Prostate gland (tissue), 2 donors: Measurements from ENCODE around the gene SLC6A2. TPM values are rescaled to one million over a fixed set of nuclear protein-coding genes. Genes with fewer than 3 reads are reported as not detected.

Source experiments
- DNase-seq: peaks from one replicate; pipeline ENCODE4 v3.0.0-alpha.2; 2019; ENCODE audit warnings: low spot score
- H3K27ac ChIP-seq, 2 donors: fragments of 200-600 bp; sonication (generic); 2 replicates each; pipeline ENCODE4 v1.5.1; 2017 to 2019
- H3K27me3 ChIP-seq: fragments of 200-600 bp; sonication (generic); replicated peaks from 2 replicates; pipeline ENCODE4 v1.5.1; 2019; ENCODE audit not compliant: insufficient read depth
- H3K36me3 ChIP-seq, 2 donors: fragments of 200-600 bp; sonication (generic); 1 replicate in 1 of 2; 2 replicates in 1 of 2; pipeline versions ENCODE4 v1.5.1 to v1.8.1; 2017 to 2019
- H3K4me1 ChIP-seq: fragments of 200-600 bp; sonication (generic); replicated peaks from 2 replicates; pipeline ENCODE4 v1.5.1; 2019
- H3K4me3 ChIP-seq, 2 donors: fragments of 200-600 bp; sonication (generic); 2 replicates each; pipeline ENCODE4 v1.5.1; 2017 to 2019
- H3K9me3 ChIP-seq: fragments of 200-600 bp; sonication (generic); 2 replicates; pipeline ENCODE4 v1.5.1; 2017
- CTCF ChIP-seq, 4 experiments: fragments of 200-600 bp in 2 of 4; fragments of 450-650 bp in 2 of 4; sonication (generic) in 2 of 4; IDR thresholded peaks; 1 replicate in 3 of 4; 2 replicates in 1 of 4; pipeline ENCODE4 v1.5.1; 2016 to 2019; ENCODE audit warnings: antibody characterized with exemption in 4 of 4, mild to moderate bottlenecking in 2 of 4, moderate library complexity in 2 of 4
- POLR2A ChIP-seq: fragments of 450-650 bp; IDR thresholded peaks from one replicate; pipeline ENCODE4 v1.6.1; 2016; ENCODE audit warnings: antibody characterized with exemption, mild to moderate bottlenecking
- POLR2AphosphoS5 ChIP-seq: sonication (generic); formaldehyde crosslinking; IDR thresholded peaks from one replicate; pipeline ENCODE4 v1.6.1; 2017; ENCODE audit warnings: antibody characterized with exemption
- WGBS: methylation state at CpG from one replicate; pipeline ENCODE4 v1.1.5; 2018; 5-methylcytosine and 5-hydroxymethylcytosine counted together
- intact Hi-C: fragments of 100-400 bp; cut with DNase I; formaldehyde crosslinking; loops from one replicate; pipeline ENCODE4 v1.14.2; 2022
- total RNA-seq, 2 donors: library from RNA; depleted of rRNA; stranded (reverse); fragments of >200 nt; gene quantifications; one replicate each; pipeline ENCODE4 v1.1.0, GENCODE V29; 2016

SLC6A2 gene
- total RNA-seq, 2 donors from 2014 or later, result 0.32 to 2.6 TPM

GRCh38 chr16:55628306-55628968, 27.4 kb upstream of the SLC6A2 start:
- Histone ChIP-seq H3K9me3 (no peaks in the 10 kb centered on the region), H3K4me1 (no peaks in the 10 kb centered on the region), H3K4me3 (no peak overlapping the region), H3K27me3 (no peaks in the 10 kb centered on the region), H3K27ac (no peak overlapping the region), H3K36me3 (no peaks in the 10 kb centered on the region)
- intact Hi-C loops, result no loop called here
- no peak for TF ChIP-seq POLR2A
- DNase-seq, result no peak
- 73% methylated on average over 6 of the region's 6 CpGs for WGBS

GRCh38 chr16:55630774-55631173, 25.0 kb upstream of the SLC6A2 start:
- TF ChIP-seq POLR2A (no peak), CTCF (IDR thresholded peaks at IDR 0.05) (no peak), POLR2AphosphoS5 (no peak)
- intact Hi-C loops, result no loop called here

GRCh38 chr16:55632259-55632658, 23.5 kb upstream of the SLC6A2 start:
- Histone ChIP-seq H3K27me3 (no peaks in the 10 kb centered on the region), H3K4me3 (no peak overlapping the region), H3K36me3 (no peaks in the 10 kb centered on the region), H3K27ac (no peak overlapping the region), H3K9me3 (no peaks in the 10 kb centered on the region), H3K4me1 (no peaks in the 10 kb centered on the region)
- TF ChIP-seq POLR2AphosphoS5 (no peak), CTCF (IDR thresholded peaks at IDR 0.05) (no peak), POLR2A (no peak)
- no peak for DNase-seq
- intact Hi-C loops, result no loop called here

More at GRCh38 chr16:55630774-55631173, 25.0 kb upstream of the SLC6A2 start:
- H3K36me3 ChIP-seq, result no peaks in the 10 kb centered on the region
- H3K4me3 ChIP-seq, result no peak overlapping the region
- no peak for DNase-seq
- H3K4me1 ChIP-seq, result no peaks in the 10 kb centered on the region
- H3K27ac ChIP-seq, result no peak overlapping the region
- H3K27me3 ChIP-seq, result no peaks in the 10 kb centered on the region
- no peaks in the 10 kb centered on the region for H3K9me3 ChIP-seq

- no peak for DNase-seq
- H3K4me1 ChIP-seq, result no peaks in the 10 kb centered on the region
- intact Hi-C loops, result no loop called here
- TF ChIP-seq CTCF (IDR thresholded peaks at IDR 0.05), result no peak
- TF ChIP-seq POLR2A, result no peak
- no peak for TF ChIP-seq POLR2AphosphoS5
- no peak overlapping the region for H3K27ac ChIP-seq
- H3K36me3 ChIP-seq, result no peaks in the 10 kb centered on the region
- no peaks in the 10 kb centered on the region for H3K27me3 ChIP-seq
- no peak overlapping the region for H3K4me3 ChIP-seq
- no peaks in the 10 kb centered on the region for H3K9me3 ChIP-seq
These were observed 21.6 kb upstream of the SLC6A2 start for GRCh38 chr16:55634193-55634592.

- Histone ChIP-seq H3K4me1 (no peaks in the 10 kb centered on the region), H3K27ac (no peak overlapping the region), H3K4me3 (no peak overlapping the region), H3K27me3 (no peaks in the 10 kb centered on the region), H3K36me3 (no peaks in the 10 kb centered on the region), H3K9me3 (no peaks in the 10 kb centered on the region)
- intact Hi-C loops, result no loop called here
- TF ChIP-seq POLR2A (no peak), POLR2AphosphoS5 (no peak), CTCF (IDR thresholded peaks at IDR 0.05) (no peak)
- no peak for DNase-seq
- 97% methylated on average over 5 of the region's 5 CpGs for WGBS
These were observed 17.5 kb upstream of the SLC6A2 start for GRCh38 chr16:55638256-55638655.
